HEK293 (cell line): ENCODE data around the gene NPFFR2.

Source experiments
- CTCF ChIP-seq: fragments of 450-650 bp; formaldehyde crosslinking; IDR thresholded peaks from 2 replicates; pipeline ENCODE4 v1.5.1; 2016; ENCODE audit warnings: missing biosample characterization, missing genetic modification characterization
- REST ChIP-seq: fragments of 450-650 bp; formaldehyde crosslinking; IDR thresholded peaks from 2 replicates; pipeline ENCODE4 v1.5.1; 2016; ENCODE audit warnings: missing biosample characterization, missing genetic modification characterization
- SP3 ChIP-seq: fragments of 450-650 bp; formaldehyde crosslinking; IDR thresholded peaks from 2 replicates; pipeline ENCODE4 v1.5.1; 2016; ENCODE audit warnings: missing biosample characterization, missing genetic modification characterization
- ZBTB11 ChIP-seq: fragments of 450-650 bp; formaldehyde crosslinking; conservative IDR thresholded peaks from 2 replicates; pipeline ENCODE4 v1.5.1; 2016; ENCODE audit warnings: low read depth, missing biosample characterization, missing genetic modification characterization
- ZSCAN5A ChIP-seq: fragments of 450-650 bp; formaldehyde crosslinking; IDR thresholded peaks from 2 replicates; pipeline ENCODE4 v1.5.1; 2016; ENCODE audit warnings: missing biosample characterization, missing genetic modification characterization

- no peak for TF ChIP-seq CTCF
- no peak for TF ChIP-seq REST (tag by site-specific recombination)
- TF ChIP-seq SP3: peak; percentile 83
- no peak for TF ChIP-seq ZSCAN5A (tag by site-specific recombination)
- TF ChIP-seq ZBTB11 (tag by site-specific recombination): no peak
These were observed 80.8 kb downstream of the NPFFR2 start for GRCh38 chr4:72112514-72113156.
